ENCODE data around the gene MPLKIP.
"Not testable (repeated sequence)": the region's sequence is repeated elsewhere in the genome, so short reads cannot be mapped to it uniquely, and the experiment has no call there.

Gene MPLKIP

GRCh38 chr7:40133561-40134427 lies 628 bp downstream of the MPLKIP start:
- DNase-seq, result peak in 2 of 56 donors; percentile 73 to 83

DNA sequence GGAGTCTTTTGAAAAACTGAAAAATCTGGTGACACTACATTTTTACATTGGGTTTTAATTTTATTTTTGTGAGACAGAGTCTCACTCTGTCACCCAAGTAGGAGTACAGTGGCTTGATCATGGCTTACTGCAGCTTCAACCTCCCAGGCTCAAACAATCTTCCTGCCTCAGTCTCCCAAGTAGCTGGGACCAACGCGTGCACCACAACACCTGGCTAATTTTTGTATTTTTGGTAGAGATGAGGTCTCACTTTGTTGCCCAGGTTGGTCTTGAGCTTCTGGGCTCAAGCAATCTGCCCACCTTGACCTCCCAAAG lies 11.5 kb downstream of the MPLKIP start:
- no peak for DNase-seq

DNA sequence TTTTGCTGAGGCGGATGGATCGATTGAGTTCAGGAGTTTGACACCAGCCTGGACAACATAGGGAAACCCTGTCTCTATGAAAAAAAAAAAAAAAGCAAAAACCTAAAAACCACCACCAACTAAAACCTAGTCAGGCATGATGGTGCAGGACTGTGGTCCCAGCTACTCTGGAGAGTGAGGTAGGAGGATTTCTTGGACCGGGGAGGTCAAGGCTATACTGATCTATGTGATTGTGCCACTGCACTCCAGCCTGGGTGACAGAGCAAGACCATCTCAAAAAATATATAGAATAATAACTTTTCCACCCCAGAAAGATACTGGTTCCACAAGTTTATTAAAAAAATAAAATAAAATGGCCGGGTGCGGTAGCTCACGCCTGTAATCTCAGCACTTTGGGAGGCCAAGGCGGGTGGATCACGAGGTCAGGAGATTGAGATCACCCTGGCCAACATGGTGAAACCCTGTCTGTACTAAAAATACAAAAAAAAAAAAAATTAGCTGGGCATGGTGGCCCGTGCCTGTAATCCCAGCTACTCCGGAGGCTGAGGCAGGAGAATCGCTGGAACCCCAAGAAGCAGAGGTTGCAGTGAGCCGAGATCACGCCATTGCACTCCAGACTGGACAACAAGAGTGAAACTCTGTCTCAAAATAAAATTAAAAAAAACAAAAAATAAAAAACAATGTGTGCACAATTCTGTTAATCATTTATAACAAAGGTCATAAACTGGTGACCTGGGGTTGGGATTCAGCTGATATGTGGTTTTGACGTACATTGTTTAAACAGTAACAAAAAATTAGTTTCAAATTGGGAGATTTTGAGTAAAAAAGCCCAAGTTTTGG lies 12.1 kb downstream of the MPLKIP start:
- DNase-seq, result not testable (repeated sequence)

DNA sequence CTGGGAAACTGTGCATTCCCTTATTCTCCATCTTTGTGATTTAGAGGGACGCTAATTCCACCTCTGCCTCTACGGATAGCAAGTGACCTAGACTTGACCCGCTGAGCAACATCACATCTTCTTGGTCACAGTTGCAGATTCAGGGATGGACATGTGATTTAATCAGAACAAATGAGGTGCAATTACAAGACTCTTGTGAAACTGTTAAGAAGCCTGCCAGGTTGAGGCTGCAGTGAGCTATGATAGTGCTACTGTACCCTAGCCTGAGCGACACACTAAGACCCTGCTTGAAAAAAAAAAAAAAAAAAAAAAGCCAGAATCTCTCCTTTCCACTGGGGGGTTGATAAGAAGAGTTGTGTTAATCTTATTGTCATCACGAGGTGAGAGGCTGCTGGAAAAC lies 14.4 kb downstream of the MPLKIP start:
- no peak for DNase-seq

DNA sequence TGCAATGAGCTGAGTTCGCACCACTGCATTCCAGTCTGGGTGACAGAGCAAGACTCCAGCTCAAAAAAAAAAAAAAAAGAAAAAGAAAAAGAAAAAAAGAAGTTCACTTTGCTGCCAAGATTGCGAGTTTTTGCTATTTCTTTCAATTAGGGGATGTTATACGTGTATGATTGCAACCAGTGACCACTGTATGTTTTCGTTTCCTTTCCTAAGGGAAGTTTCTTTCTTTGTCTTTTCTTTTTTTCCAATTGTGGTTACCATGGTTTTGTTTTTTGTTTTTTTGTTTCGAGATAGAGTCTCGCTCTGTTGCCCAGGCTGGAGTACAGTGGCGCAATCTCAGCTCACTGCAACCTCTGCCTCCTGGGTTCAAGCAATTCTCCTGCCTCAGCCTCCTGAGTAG lies 16.2 kb downstream of the MPLKIP start:
- not testable (repeated sequence) for DNase-seq

GRCh38 chr7:40117199-40117598 lies 17.2 kb downstream of the MPLKIP start:
- not testable (repeated sequence) for DNase-seq

GRCh38 chr7:40115936-40116335 lies 18.5 kb downstream of the MPLKIP start:
- no peak for DNase-seq

DNA sequence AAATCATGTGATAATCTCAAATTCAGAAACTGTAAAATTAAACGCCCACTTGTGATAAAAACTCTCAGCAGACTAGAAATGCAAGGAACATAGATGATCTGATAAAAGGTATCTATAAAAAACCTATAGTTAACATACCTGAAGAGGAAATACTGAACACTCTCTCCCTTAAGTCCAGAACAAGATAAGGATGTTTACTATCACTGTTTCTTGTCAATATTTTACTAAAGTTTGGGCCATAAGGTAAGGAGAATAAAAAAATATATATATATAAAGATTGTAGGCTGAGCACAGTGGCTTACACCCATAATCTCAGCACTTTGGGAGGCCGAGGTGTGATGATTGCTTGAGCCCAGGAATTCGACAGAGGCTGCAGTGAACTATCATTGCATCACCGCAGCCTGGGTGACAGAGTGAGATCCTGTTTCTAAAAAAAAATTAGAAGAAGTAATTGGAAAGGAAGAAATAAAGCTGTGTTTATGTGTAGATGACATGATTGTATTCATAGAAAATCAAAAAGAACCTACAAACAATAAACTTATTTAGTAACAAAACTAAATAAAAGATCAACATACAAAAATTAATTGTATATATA lies 28.4 kb downstream of the MPLKIP start:
- no peak for DNase-seq

- no peak for DNase-seq
These were observed 31.5 kb downstream of the MPLKIP start for GRCh38 chr7:40102897-40103296.

DNA sequence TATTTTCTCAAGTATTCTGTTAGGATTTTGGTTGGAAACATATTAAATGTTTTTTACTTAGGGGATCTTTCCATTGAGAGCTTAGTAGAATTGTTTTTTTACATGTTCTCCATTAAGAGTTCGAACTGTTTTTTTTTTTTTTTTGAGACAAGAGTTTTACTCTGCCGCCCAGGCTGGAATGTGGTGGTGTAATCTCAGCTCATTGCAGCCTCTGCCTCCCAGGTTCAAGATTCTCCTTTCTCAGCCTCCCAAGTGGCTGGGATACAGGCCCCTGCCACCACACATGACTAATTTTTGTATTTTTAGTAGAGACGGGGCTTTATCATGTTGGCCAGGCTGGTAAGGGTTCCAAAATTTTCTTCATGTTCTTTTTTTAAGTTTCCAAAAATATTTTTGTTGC lies 33.2 kb downstream of the MPLKIP start:
- no peak for DNase-seq

GRCh38 chr7:40099837-40100236 lies 34.6 kb downstream of the MPLKIP start:
- no peak for DNase-seq

DNA sequence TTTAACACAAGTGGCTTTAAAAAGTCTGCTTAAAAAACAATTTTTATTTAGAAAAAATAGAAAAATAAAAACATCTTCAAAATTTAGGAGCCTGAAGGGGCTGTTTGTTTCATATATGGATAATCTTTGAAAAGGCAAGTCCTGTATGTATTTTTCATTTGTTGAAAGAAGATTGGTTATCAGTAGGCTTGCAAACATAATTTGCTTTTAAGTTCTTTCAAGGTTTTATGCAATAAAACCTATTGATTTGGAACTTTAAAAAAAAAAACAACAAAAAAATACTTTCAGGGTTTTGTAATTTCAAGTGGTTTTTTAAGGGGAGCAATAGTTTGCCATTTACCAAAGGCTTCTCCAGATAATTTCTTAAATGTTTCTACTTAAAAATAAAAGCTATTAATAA lies 35.6 kb downstream of the MPLKIP start:
- DNase-seq, result no peak

- DNase-seq, result no peak
These were observed 36.7 kb downstream of the MPLKIP start for GRCh38 chr7:40097728-40098127.

DNA sequence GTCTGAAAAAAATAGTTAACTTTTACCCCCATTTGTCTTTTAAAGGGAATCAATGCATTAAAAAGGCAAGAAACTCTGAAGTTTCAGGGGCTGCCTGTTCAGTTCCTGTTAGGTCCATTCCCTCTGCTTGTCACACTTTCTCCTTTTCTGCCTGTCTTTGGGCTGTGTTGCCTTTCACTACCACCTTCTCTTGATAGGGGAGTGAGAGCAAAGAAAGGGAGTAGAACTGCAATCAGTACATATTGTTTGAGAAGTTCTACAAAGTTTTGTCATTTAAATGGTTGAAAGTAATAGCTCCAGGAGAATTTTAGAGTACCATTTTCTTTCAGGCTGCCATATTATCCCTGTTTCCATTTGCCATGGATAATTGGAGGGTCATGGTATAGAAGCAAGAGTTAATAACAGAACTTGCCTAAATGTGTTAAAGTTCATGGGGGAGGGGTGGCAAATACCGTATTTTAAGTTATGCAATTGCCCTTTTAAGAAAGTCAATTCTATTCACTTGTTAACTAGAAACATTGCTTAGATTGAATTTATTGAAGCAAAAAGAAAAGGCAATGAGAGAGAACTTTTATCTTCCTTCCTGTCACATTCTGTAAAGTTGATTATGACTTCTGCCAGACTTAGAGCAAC lies 38.6 kb downstream of the MPLKIP start:
- no peak for DNase-seq

GRCh38 chr7:40095230-40095629 lies 39.2 kb downstream of the MPLKIP start:
- no peak for DNase-seq

- no peak for DNase-seq
These were observed 40.6 kb downstream of the MPLKIP start for GRCh38 chr7:40093631-40094350.

DNA sequence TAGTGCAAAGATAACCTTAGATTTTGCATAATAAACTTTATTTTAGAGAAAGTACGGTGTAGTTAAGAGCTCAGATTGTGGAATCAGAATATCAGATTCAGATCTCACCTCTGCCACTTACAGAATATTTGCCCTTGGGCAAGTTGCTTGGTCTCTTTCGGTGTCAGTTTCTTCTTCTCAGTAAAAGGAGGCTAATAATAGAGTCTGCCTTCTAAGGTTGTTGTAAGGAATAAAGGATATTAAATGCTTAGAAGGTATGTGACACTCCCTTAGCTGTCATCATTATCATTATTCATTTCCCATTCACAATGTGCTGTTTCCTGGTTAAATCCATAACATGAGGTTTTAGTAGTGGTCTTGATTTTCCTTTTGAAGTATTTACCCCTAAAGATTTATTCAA lies 42.2 kb downstream of the MPLKIP start:
- DNase-seq, result no peak

DNA sequence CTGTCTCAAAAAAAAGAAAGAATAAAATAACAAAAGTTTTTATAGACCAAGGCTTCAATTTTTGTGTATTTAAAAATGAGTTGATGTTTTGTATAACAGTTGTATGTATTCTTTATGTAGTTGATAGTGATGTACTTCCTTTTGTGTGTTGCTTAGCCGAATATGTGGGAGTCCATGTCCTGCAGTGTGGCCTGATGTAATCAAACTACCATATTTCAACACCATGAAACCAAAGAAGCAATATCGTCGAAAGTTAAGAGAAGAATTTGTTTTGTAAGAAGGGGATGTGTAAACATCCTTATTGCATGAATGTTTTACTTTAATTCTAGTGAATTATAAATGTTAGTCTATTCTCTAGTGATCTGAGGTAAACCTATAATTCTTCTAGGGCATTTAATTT lies 56.6 kb downstream of the MPLKIP start:
- no peak for DNase-seq
